Muscle of leg (tissue), 11 donors: ENCODE data around the gene PLCB2. TPM values are rescaled to one million over a fixed set of nuclear protein-coding genes. Genes with fewer than 3 reads are reported as not detected.

Experiments
- DNase-seq: peaks from one replicate; pipeline ENCODE4 v3.0.0; 2013
- H3K27ac ChIP-seq: one replicate; pipeline ENCODE4 v1.5.1; 2013; ENCODE audit warnings: mild to moderate bottlenecking, low read length, control low read depth
- H3K27me3 ChIP-seq: one replicate; pipeline ENCODE4 v1.6.1; 2013; ENCODE audit warnings: low read length; ENCODE audit not compliant: control insufficient read depth, insufficient read depth
- H3K36me3 ChIP-seq: one replicate; pipeline ENCODE4 v1.6.1; 2013; ENCODE audit warnings: low read length; ENCODE audit not compliant: control insufficient read depth, insufficient read depth
- H3K4me1 ChIP-seq: one replicate; pipeline ENCODE4 v1.6.1; 2013; ENCODE audit warnings: low read length; ENCODE audit not compliant: control insufficient read depth, insufficient read depth
- H3K4me3 ChIP-seq: one replicate; pipeline ENCODE4 v1.5.1; 2013; ENCODE audit warnings: low read length, control low read depth
- H3K9me3 ChIP-seq: replicated peaks from 2 replicates; pipeline ENCODE4 v1.6.1; 2013; ENCODE audit warnings: low read depth, low read length; ENCODE audit not compliant: control insufficient read depth
- WGBS: methylation state at CpG from one replicate; pipeline ENCODE4 v1.1.5; 2013; ENCODE audit warnings: missing lambda C conversion rate; ENCODE audit not compliant: insufficient coverage; 5-methylcytosine and 5-hydroxymethylcytosine counted together
- polyA plus RNA-seq, 8 donors: library from polyadenylated mRNA; unstranded; fragments of 120-200 nt; gene quantifications; one replicate each; pipeline versions ENCODE4 v1.2.1 to v1.2.3, GENCODE V29; 2013; ENCODE audit warnings: inconsistent platforms in 1 of 8, low replicate concordance in 1 of 8; ENCODE audit not compliant: insufficient read length in 8 of 8, insufficient read depth in 1 of 8
- total RNA-seq: library from RNA; stranded (reverse); fragments of 120-200 nt; gene quantifications from one replicate; pipeline ENCODE4 v1.2.4, GENCODE V29; 2013

Gene PLCB2
- total and polyA plus RNA-seq, 9 donors = 4.8 to 11.5 (median 8.7) TPM

DNA sequence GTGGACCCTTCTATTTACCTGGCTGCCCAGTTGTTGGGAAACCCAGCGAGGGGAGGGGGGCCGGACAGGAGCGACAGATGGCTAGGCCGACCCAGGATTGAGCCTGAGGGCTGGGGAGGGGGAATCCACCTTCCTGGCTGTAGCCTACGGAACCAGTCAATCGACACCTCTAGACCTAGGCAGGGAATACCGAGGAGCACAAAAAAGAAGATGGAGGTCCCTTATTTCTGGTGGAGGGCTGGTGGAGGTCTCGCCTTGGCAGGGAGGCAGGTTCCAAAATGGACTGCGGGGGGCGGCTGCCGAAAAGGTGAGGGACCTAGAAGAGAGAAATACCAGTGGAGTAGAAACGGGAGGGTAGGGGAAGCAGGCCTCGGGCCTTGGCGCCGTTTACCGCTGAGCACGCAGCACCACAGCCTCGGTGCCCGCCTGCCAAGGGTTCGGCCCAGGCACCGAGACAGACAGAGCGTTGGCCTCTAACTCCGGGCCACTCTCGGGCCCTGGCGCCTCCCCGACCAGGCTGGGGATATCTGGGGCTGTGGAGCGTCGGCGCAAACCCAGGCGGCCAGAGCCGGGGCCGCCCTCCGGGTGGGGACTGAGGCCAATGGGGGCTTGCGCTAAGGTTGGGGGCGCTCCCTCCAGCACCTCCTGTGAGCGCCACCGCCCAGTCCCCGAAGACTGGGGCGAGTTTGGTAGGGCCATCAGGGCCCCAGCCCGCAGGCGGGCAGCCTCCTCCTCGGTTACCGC, 26.5 kb downstream of the PLCB2 start:
- no peak for DNase-seq
- Histone ChIP-seq H3K4me1 (peaks cover 46% of the 10 kb centered on the region), H3K36me3 (no peaks in the 10 kb centered on the region), H3K9me3 (no peaks in the 10 kb centered on the region), H3K27me3 (peaks cover 96% of the 10 kb centered on the region), H3K27ac (no peak overlapping the region), H3K4me3 (no peak overlapping the region)
- 25% methylated on average over 42 of the region's 43 CpGs for WGBS

DNA sequence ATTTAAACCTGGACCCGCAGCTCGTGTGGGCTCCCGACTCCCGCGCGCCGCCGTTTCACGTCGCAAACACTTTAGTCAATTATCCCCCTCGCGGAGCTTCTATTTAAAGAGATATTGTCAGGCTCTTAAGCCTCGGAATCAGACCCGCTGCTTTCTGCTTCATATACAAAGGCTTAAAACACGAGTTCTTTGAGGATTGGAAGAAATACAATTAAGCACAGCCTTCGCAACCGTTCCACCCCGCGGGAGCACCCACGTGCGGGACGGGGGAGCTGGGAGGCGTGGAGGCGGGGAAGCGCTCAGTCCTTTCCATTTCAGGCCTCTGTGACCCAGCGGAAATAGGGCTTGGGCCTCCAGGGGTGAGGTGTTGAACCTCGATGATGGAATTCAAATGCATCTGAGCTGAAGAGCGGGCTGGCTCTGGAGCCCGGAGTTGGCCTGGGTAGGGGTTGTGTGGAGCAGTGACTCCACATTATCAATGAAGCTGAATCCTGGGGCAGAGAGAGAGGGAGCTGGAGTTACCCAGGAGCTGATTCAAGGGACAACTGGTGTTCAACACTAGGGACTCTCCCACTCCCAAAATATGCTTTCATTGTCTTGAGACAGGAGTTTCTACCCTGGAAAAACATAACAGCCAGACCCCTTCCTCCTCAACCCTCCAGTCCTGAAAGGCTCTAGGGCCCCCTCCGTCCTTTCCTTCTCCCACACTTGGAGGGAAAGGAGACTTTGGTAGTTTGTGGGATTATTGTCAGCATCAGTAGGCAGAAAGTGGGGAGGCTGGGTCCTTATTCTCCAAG, 27.3 kb downstream of the PLCB2 start:
- H3K4me3 ChIP-seq = no peak overlapping the region
- 22% methylated on average over 18 of the region's 30 CpGs for WGBS
- peaks cover 39% of the 10 kb centered on the region for H3K4me1 ChIP-seq
- H3K36me3 ChIP-seq = no peaks in the 10 kb centered on the region
- H3K9me3 ChIP-seq = no peaks in the 10 kb centered on the region
- no peak overlapping the region for H3K27ac ChIP-seq
- no peak for DNase-seq
- H3K27me3 ChIP-seq = peaks cover 91% of the 10 kb centered on the region

DNA sequence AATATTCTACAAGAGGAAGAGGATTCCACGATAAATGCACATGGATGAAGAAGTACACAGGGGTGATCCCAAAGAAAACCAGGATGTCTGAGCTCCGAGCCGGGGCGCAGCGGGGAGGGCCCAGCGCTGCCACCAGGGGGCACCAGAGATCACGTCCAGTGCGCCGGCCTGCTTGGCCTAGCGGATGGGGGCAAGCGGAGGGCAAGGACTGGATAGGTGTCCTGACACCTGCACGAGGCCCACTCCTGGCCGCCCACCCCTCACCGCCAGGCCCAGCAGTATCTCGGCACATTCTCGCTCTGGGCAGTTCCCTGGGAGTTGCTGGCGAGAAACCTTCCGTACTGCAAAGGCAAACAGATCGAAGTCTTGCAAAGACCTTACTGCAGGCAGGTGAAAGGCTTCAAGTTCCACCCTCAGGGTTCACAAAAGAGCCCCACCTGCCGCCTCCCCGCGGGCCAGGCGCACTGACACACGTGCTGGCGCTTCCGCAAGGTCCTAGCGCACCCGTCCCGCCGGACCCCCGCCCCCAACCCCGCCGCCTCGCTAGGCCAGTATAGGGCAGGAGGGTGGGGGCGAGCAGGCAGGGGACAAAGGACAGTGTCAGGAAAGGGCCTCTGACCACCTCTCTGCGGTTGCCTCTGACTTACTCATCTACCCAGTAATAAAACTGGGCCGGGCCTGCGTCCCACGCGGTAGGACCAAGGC, 28.1 kb downstream of the PLCB2 start:
- no peak overlapping the region for H3K27ac ChIP-seq
- H3K9me3 ChIP-seq = no peaks in the 10 kb centered on the region
- H3K27me3 ChIP-seq = peaks cover 83% of the 10 kb centered on the region
- WGBS = 6% methylated on average over 39 of the region's 40 CpGs
- no peaks in the 10 kb centered on the region for H3K36me3 ChIP-seq
- H3K4me1 ChIP-seq = peaks cover 36% of the 10 kb centered on the region
- H3K4me3 ChIP-seq = no peak overlapping the region
- DNase-seq = peak; percentile 65

DNA sequence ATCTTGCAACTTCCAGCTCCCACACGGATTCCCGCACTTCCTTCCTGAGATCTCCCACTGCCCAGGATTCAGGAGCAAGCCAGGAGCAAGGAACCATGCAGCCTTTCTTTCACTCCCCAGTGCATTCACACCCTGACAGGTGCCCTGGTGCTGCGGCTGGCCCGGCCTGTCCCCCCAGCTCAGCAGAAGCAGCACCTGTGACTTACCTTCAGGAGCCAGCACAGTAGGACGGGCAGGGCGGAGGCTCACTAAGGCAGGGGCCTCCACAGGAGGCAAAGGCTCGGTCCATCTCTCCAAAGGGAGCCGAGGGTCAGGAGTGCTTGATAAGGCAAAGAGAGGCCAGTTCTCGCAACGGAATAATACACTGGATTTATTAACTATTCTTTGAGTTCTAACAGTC, 29.7 kb downstream of the PLCB2 start:
- H3K9me3 ChIP-seq = no peaks in the 10 kb centered on the region
- H3K4me3 ChIP-seq = no peak overlapping the region
- peaks cover 30% of the 10 kb centered on the region for H3K4me1 ChIP-seq
- 58% methylated on average over 7 of the region's 10 CpGs for WGBS
- H3K36me3 ChIP-seq = no peaks in the 10 kb centered on the region
- no peak for DNase-seq
- H3K27ac ChIP-seq = no peak overlapping the region
- H3K27me3 ChIP-seq = peaks cover 69% of the 10 kb centered on the region

DNA sequence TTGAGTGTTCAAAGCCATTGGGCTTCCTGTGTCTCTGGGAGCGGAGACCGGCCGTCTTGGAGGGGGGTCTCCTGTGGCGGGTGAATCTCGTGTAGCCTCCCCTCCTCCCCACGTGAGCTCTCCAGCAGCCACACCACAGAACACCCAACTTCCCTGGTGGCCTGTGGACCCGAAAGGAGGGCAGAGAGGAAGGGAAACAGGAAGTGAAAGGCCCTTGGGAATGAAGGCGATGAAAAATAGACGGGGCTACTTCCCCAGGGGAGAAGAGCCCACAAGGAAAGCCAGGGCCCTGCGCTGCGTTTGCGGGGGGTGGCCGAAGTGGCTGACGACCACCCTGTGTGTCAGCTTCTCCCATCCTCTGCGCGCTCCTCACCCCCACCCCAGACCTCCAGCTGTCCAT, 30.3 kb downstream of the PLCB2 start:
- Histone ChIP-seq H3K9me3 (no peaks in the 10 kb centered on the region), H3K27ac (no peak overlapping the region), H3K36me3 (no peaks in the 10 kb centered on the region), H3K27me3 (peaks cover 63% of the 10 kb centered on the region), H3K4me3 (no peak overlapping the region), H3K4me1 (peaks cover 25% of the 10 kb centered on the region)
- peak; percentile 62 for DNase-seq
- 18% methylated on average over 3 of the region's 16 CpGs for WGBS

DNA sequence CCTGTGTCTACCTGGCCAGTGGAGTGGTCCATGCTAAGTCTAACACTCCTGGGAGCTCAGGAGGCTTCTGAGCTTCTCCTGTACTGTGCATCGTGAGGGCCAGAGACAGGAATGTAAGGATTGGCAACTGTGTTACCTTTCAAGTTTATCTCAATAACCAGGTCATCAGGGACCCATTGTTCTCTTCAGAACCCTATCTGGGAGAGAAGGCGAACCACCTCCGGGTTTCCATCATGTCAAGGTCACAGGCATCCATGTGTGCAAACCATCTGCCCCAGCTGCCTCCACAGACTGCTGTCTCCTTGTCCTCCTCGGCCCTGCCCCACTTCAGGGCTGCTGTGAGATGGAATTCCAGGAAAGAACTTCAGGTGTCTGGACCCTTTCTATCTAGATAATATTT, 30.8 kb downstream of the PLCB2 start:
- no peak overlapping the region for H3K27ac ChIP-seq
- no peaks in the 10 kb centered on the region for H3K36me3 ChIP-seq
- WGBS = no CpG with 5 or more reads among the region's 4 CpGs
- H3K4me1 ChIP-seq = peaks cover 23% of the 10 kb centered on the region
- H3K27me3 ChIP-seq = peaks cover 58% of the 10 kb centered on the region
- H3K4me3 ChIP-seq = no peak overlapping the region
- H3K9me3 ChIP-seq = no peaks in the 10 kb centered on the region
- no peak for DNase-seq

DNA sequence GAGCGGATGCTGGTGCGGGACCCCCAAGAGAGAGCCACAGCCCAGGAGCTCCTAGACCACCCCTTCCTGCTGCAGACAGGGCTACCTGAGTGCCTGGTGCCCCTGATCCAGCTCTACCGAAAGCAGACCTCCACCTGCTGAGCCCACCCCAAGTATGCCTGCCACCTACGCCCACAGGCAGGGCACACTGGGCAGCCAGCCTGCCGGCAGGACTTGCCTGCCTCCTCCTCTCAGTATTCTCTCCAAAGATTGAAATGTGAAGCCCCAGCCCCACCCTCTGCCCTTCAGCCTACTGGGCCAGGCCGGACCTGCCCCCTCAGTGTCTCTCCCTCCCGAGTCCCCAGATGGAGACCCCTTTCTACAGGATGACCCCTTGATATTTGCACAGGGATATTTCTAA, 31.8 kb downstream of the PLCB2 start:
- Histone ChIP-seq H3K27me3 (peaks cover 50% of the 10 kb centered on the region), H3K9me3 (no peaks in the 10 kb centered on the region), H3K36me3 (no peaks in the 10 kb centered on the region), H3K4me1 (peaks cover 18% of the 10 kb centered on the region), H3K4me3 (no peak overlapping the region), H3K27ac (no peak overlapping the region)
- WGBS = 88% methylated on average over 7 of the region's 7 CpGs
- no peak for DNase-seq

DNA sequence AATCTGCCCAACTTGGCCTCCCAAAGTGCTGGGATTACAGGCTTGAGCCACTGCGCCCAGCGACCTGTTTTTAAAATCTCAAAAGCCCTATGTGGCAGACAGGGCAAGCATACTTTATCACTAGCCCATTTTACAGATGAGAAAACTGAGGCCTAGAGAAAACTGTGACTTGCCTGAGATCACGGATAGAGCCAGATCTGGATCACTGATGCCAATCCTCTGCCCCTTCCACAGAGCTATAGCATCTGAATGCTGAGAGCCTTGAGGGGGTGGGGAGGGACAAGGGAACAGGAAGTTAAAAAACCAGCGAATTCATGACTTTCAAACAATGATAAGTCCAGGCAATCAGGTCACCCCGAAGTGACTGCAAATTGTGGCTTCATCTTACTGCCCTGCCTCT, 32.2 kb downstream of the PLCB2 start:
- H3K27me3 ChIP-seq = peaks cover 46% of the 10 kb centered on the region
- H3K4me1 ChIP-seq = peaks cover 18% of the 10 kb centered on the region
- H3K9me3 ChIP-seq = no peaks in the 10 kb centered on the region
- no peak overlapping the region for H3K27ac ChIP-seq
- no peak for DNase-seq
- no peaks in the 10 kb centered on the region for H3K36me3 ChIP-seq
- 87% methylated on average over 3 of the region's 5 CpGs for WGBS
- H3K4me3 ChIP-seq = no peak overlapping the region

DNA sequence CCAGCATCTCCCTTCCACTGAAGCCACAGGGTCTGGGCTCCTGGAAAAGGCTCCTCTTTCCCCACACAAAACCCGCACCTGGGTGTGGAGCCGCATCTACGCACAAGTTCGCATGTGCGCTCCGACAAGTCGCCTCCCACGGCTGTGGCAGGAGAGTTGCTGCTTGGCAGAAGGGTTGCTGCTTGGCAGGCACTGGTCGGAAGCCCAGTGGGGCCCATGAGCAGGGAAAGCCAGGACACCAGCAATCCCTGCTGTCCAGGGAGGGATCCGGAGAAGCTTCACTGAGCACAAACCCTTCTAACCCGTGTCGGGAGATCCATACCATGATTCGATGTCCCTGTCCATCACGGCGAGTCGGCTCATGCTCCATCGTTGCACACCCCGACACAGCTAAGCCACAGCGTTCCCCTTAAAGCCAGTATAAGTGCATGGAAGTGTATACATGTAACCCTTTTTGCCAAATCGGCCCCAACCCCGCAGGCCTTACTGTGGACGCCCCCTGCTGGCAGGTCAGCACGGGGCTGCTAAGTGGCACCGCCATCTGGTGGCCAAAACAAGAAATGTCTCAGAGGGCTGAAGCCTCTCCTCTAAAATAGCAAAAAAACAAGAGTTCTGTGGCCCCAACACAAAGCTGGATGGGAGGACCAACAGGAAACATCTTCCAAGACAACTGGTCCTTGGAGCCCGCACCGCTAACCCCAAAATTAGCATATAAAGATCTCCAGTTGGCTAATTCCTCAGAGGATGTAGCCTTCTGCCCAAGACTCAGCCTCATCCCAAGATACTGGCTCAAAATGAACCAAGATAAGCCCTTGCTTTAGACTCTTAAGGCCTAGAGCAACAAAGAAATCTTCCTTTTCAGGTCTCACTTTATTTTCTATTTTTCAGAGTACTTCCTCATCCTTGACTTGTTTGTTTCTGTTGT, 33.1 kb downstream of the PLCB2 start:
- 51% methylated on average over 14 of the region's 26 CpGs for WGBS
- H3K36me3 ChIP-seq = no peaks in the 10 kb centered on the region
- H3K9me3 ChIP-seq = no peaks in the 10 kb centered on the region
- no peak overlapping the region for H3K4me3 ChIP-seq
- peaks cover 39% of the 10 kb centered on the region for H3K27me3 ChIP-seq
- no peak overlapping the region for H3K27ac ChIP-seq
- peak; percentile 81 for DNase-seq
- H3K4me1 ChIP-seq = peaks cover 14% of the 10 kb centered on the region
